Transverse colon (tissue), 4 donors: ENCODE measurements around the gene VPS8. TPM values are rescaled to one million over a fixed set of nuclear protein-coding genes. Genes with fewer than 3 reads are reported as not detected.
"Not testable (repeated sequence)": the region's sequence is repeated elsewhere in the genome, so short reads cannot be mapped to it uniquely, and the experiment has no call there.

Source experiments
- DNase-seq: peaks from one replicate; pipeline ENCODE4 v3.0.0-alpha.2; 2019
- H3K27ac ChIP-seq, 4 donors: fragments of 200-600 bp; sonication (generic); 2 replicates each; pipeline ENCODE4 v1.5.1; 2016 to 2018; ENCODE audit warnings: inconsistent platforms in 4 of 4
- H3K27me3 ChIP-seq: fragments of 200-600 bp; sonication (generic); 2 replicates; pipeline ENCODE4 v1.5.1; 2017; ENCODE audit warnings: inconsistent platforms
- H3K36me3 ChIP-seq, 4 donors: fragments of 200-600 bp; sonication (generic); 2 replicates each; pipeline ENCODE4 v1.5.1; 2017 to 2019; ENCODE audit warnings: inconsistent platforms in 4 of 4
- H3K4me1 ChIP-seq, 4 donors: fragments of 200-600 bp; sonication (generic); 2 replicates each; pipeline ENCODE4 v1.5.1; 2017 to 2020; ENCODE audit warnings: inconsistent platforms in 4 of 4
- H3K4me3 ChIP-seq, 4 donors: fragments of 200-600 bp; sonication (generic); 1 replicate in 1 of 4; 2 replicates in 3 of 4; pipeline versions ENCODE4 v1.5.1 to v1.6.1; 2017 to 2019; ENCODE audit warnings: inconsistent platforms in 4 of 4
- H3K9me3 ChIP-seq, 2 donors: fragments of 200-600 bp; sonication (generic); 2 replicates each; pipeline ENCODE4 v1.5.1; 2017 to 2019; ENCODE audit warnings: inconsistent platforms in 2 of 2
- CTCF ChIP-seq, 5 experiments: fragments of 200-600 bp in 3 of 5; fragments of 450-650 bp in 2 of 5; sonication (generic) in 3 of 5; IDR thresholded peaks; 1 replicate in 2 of 5; 2 replicates in 3 of 5; pipeline ENCODE4 v1.5.1; 2016 to 2017; ENCODE audit warnings: antibody characterized with exemption in 5 of 5, inconsistent platforms in 3 of 5, mild to moderate bottlenecking in 2 of 5, moderate library complexity in 1 of 5
- EP300 ChIP-seq: sonication (generic); formaldehyde crosslinking; IDR thresholded peaks from one replicate; pipeline ENCODE4 v1.6.1; 2017; ENCODE audit warnings: antibody characterized with exemption, low read depth
- POLR2A ChIP-seq: fragments of 450-650 bp; IDR thresholded peaks from one replicate; pipeline ENCODE4 v1.6.1; 2016; ENCODE audit warnings: antibody characterized with exemption, mild to moderate bottlenecking, moderate library complexity
- POLR2AphosphoS5 ChIP-seq, 3 donors: sonication (generic); formaldehyde crosslinking; IDR thresholded peaks; one replicate each; pipeline ENCODE4 v1.6.1; 2016; ENCODE audit warnings: antibody characterized with exemption in 3 of 3
- WGBS, 2 donors: methylation state at CpG; one replicate each; pipeline ENCODE4 v1.1.5; 2018; ENCODE audit warnings: low coverage in 1 of 2; 5-methylcytosine and 5-hydroxymethylcytosine counted together
- in situ Hi-C, 4 donors: fragments of 200-750 bp; cut with MboI; loops; one replicate each; pipeline versions ENCODE4 v1.15.0 to v1.15.1; 2017; ENCODE audit warnings: low sequenced_read_pairs in 3 of 4, low pct_ligation_motif_present in 1 of 4, low pct_unique_long_range_greater_than_20kb in 1 of 4
- intact Hi-C: fragments of 100-400 bp; cut with DNase I; formaldehyde crosslinking; loops from one replicate; pipeline ENCODE4 v1.15.1; 2023; ENCODE audit warnings: low total_unique reads
- total RNA-seq, 4 donors: library from RNA; depleted of rRNA; stranded (reverse); fragments of >200 nt; gene quantifications; one replicate each; pipeline ENCODE4 v1.1.0, GENCODE V29; 2016

The VPS8 gene
- total RNA-seq, 4 donors from 2014 or later, result 35.8 to 115 (median 70.3) TPM

- intact Hi-C loops (no loop called here), in situ Hi-C loops (no loop called here)
- TF ChIP-seq CTCF (IDR thresholded peaks at IDR 0.05) (no peak), POLR2AphosphoS5 (IDR thresholded peaks at IDR 0.05) (no peak), POLR2A (no peak), EP300 (no peak)
- no peak overlapping the region for H3K4me3 ChIP-seq
- H3K27me3 ChIP-seq, result no peaks in the 10 kb centered on the region
- H3K36me3 ChIP-seq, result peaks cover 0 to 12% (median 0%) of the 10 kb centered on the region in 4 donors
- no peak for DNase-seq
- WGBS, 2 donors, result 83% methylated on average over 2 of the region's 2 CpGs; no CpG with 5 or more reads in 1 of the 2 donors
- no peaks in the 10 kb centered on the region for H3K9me3 ChIP-seq
- peaks cover 0 to 5% (median 0%) of the 10 kb centered on the region in 4 donors for H3K4me1 ChIP-seq
- H3K27ac ChIP-seq, result no peak overlapping the region
These were observed 141.4 kb downstream of the VPS8 start for GRCh38 chr3:184953401-184953800.

- Histone ChIP-seq H3K9me3 (no peaks in the 10 kb centered on the region), H3K4me1 (peaks cover 0 to 5% (median 0%) of the 10 kb centered on the region in 4 donors), H3K36me3 (peaks cover 0 to 18% (median 0%) of the 10 kb centered on the region in 4 donors), H3K4me3 (no peak overlapping the region), H3K27ac (no peak overlapping the region), H3K27me3 (no peaks in the 10 kb centered on the region)
- WGBS, 2 donors, result 93 to 100% methylated on average over 1 to 3 of the region's 3 CpGs
- in situ Hi-C loops (no loop called here), intact Hi-C loops (no loop called here)
- TF ChIP-seq CTCF (IDR thresholded peaks at IDR 0.05) (no peak), EP300 (no peak), POLR2AphosphoS5 (IDR thresholded peaks at IDR 0.05) (no peak), POLR2A (no peak)
- no peak for DNase-seq
These were observed 142.3 kb downstream of the VPS8 start for GRCh38 chr3:184954251-184954650.

- in situ Hi-C loops, intact Hi-C loops, DNase-seq, H3K27ac ChIP-seq, H3K4me3 ChIP-seq, H3K4me1 ChIP-seq, H3K27me3 ChIP-seq, H3K9me3 ChIP-seq: not testable (repeated sequence)
- peaks cover 0 to 22% (median 0%) of the 10 kb centered on the region in 4 donors for H3K36me3 ChIP-seq
- 97 to 100% methylated on average over 3 to 8 of the region's 8 CpGs for WGBS, 2 donors
These were observed 142.9 kb downstream of the VPS8 start for GRCh38 chr3:184954851-184955250.

GRCh38 chr3:184965639-184966430 lies 153.9 kb downstream of the VPS8 start:
- no peak overlapping the region for H3K27ac ChIP-seq
- H3K4me1 ChIP-seq, result no peaks in the 10 kb centered on the region
- H3K4me3 ChIP-seq, result no peak overlapping the region
- H3K27me3 ChIP-seq, result no peaks in the 10 kb centered on the region
- DNase-seq, result no peak
- peaks cover 0 to 24% (median 11%) of the 10 kb centered on the region in 4 donors for H3K36me3 ChIP-seq
- in situ Hi-C loops, result no loop called here
- no peaks in the 10 kb centered on the region for H3K9me3 ChIP-seq
- TF ChIP-seq EP300 (no peak), CTCF (IDR thresholded peaks at IDR 0.05) (no peak), POLR2A (no peak), POLR2AphosphoS5 (IDR thresholded peaks at IDR 0.05) (no peak)
- 90 to 96% methylated on average over 2 to 6 of the region's 6 CpGs for WGBS, 2 donors
- intact Hi-C loops, result no loop called here
